HepG2 (cell line): Measurements from ENCODE around the gene TBC1D1. TPM values are rescaled to one million over a fixed set of nuclear protein-coding genes. Genes with fewer than 3 reads are reported as not detected.
A peak's percentile ranks its signal among the peaks of the same experiment; 100 is the strongest.

Experiments used
- AKNA ChIP-seq: sonication (generic); formaldehyde crosslinking; IDR thresholded peaks from 2 replicates; pipeline ENCODE4 v1.4.0; 2020; ENCODE audit warnings: missing genetic modification reagents, borderline replicate concordance
- BCL3 ChIP-seq: sonication (generic); formaldehyde crosslinking; IDR thresholded peaks from 2 replicates; pipeline ENCODE4 v1.5.1; 2020; ENCODE audit warnings: mild to moderate bottlenecking, missing genetic modification reagents, moderate library complexity
- CC2D1A ChIP-seq: sonication (generic); formaldehyde crosslinking; IDR thresholded peaks from 2 replicates; pipeline ENCODE4 v1.8.1; 2023; ENCODE audit warnings: mild to moderate bottlenecking, missing genetic modification reagents
- CENPBD1 ChIP-seq: sonication (generic); formaldehyde crosslinking; IDR thresholded peaks from 2 replicates; pipeline ENCODE4 v1.8.0; 2022; ENCODE audit warnings: missing genetic modification reagents, low read depth, mild to moderate bottlenecking, borderline replicate concordance
- FOXJ3 ChIP-seq: sonication (generic); formaldehyde crosslinking; IDR thresholded peaks from 2 replicates; pipeline ENCODE4 v1.4.0; 2020; ENCODE audit warnings: missing genetic modification reagents, mild to moderate bottlenecking, borderline replicate concordance
- IRF9 ChIP-seq: sonication (generic); formaldehyde crosslinking; IDR thresholded peaks from 2 replicates; pipeline ENCODE4 v1.8.0; 2022; ENCODE audit warnings: missing genetic modification reagents, mild to moderate bottlenecking, borderline replicate concordance
- MED8 ChIP-seq: sonication (generic); formaldehyde crosslinking; IDR thresholded peaks from 2 replicates; pipeline ENCODE4 v1.8.1; 2023; ENCODE audit warnings: mild to moderate bottlenecking, missing genetic modification reagents; ENCODE audit not compliant: insufficient replicate concordance
- NFYC ChIP-seq: IDR thresholded peaks from 2 replicates; pipeline ENCODE4 v1.6.1; 2016; ENCODE audit warnings: missing genetic modification reagents, missing compliant biosample characterization
- PRMT3 ChIP-seq: sonication (generic); formaldehyde crosslinking; IDR thresholded peaks from 2 replicates; pipeline ENCODE4 v1.8.1; 2022; ENCODE audit warnings: low read depth, mild to moderate bottlenecking, moderate library complexity, missing genetic modification reagents, borderline replicate concordance
- RARA ChIP-seq: IDR thresholded peaks from 2 replicates; pipeline ENCODE4 v1.6.1; 2016; ENCODE audit warnings: missing genetic modification reagents, missing compliant biosample characterization
- RERE ChIP-seq: IDR thresholded peaks from 2 replicates; pipeline ENCODE4 v1.6.1; 2016; ENCODE audit warnings: low read depth, missing genetic modification reagents, missing compliant biosample characterization
- SSRP1 ChIP-seq: IDR thresholded peaks from 2 replicates; pipeline ENCODE4 v1.6.1; 2016; ENCODE audit warnings: control low read depth
- ZNF292 ChIP-seq: sonication (generic); formaldehyde crosslinking; IDR thresholded peaks from 2 replicates; pipeline ENCODE4 v1.8.1; 2022; ENCODE audit warnings: mild to moderate bottlenecking, low read depth, missing genetic modification reagents, borderline replicate concordance
- ZNF639 ChIP-seq: conservative IDR thresholded peaks from 2 replicates; pipeline ENCODE4 v1.6.1; 2018; ENCODE audit warnings: missing genetic modification reagents
- ZSCAN25 ChIP-seq: sonication (generic); formaldehyde crosslinking; IDR thresholded peaks from 2 replicates; pipeline ENCODE4 v1.8.0; 2022; ENCODE audit warnings: mild to moderate bottlenecking, missing genetic modification reagents
- polyA plus RNA-seq, 8 experiments: library from polyadenylated mRNA; depleted of rRNA in 3 of 8; stranded (reverse) in 7 of 8; unstranded in 1 of 8; fragments of >200 nt; fragmentation: Illumina TruSeq in 4 of 8; extraction: Trizol in 4 of 8; gene quantifications; 2 replicates each; pipeline versions ENCODE4 v1.2.1 to v1.2.3, GENCODE V29; 2011 to 2016; ENCODE audit warnings: low read depth in 4 of 8, missing spikeins in 1 of 8, mixed read lengths in 1 of 8; ENCODE audit not compliant: insufficient read depth in 1 of 8
- total RNA-seq, 5 experiments: library from RNA; depleted of rRNA; stranded (reverse); fragments of >200 nt; fragmentation: Illumina TruSeq; extraction: Trizol; gene quantifications; 2 replicates each; pipeline ENCODE4 v1.2.3, GENCODE V29; 2016; ENCODE audit warnings: low read depth in 1 of 5

The TBC1D1 gene
- total and polyA plus RNA-seq, 2 of the 13 experiments (the other 11 are each of a cell fraction or from before 2014, with no cell fraction given) = 37.3 to 62.8 TPM

GRCh38 chr4:38109896-38110295, 219.0 kb downstream of the TBC1D1 start (continued):
- TF ChIP-seq IRF9 (CRISPR knock-in tag) (no peak), FOXJ3 (peak; percentile 54; the same call in 1 of the 2 replicates), NFYC (CRISPR knock-in tag) (no peak), ZSCAN25 (CRISPR knock-in tag) (no peak), ZNF639 (CRISPR knock-in tag) (no peak), BCL3 (no peak), AKNA (no peak), SSRP1 (CRISPR knock-in tag) (no peak), RERE (CRISPR knock-in tag) (no peak), ZNF292 (CRISPR knock-in tag) (peak; percentile 72; the same call in 1 of the 2 replicates), RARA (peak; percentile 50; the same call in 1 of the 2 replicates), PRMT3 (no peak), MED8 (no peak), CENPBD1 (CRISPR knock-in tag) (no peak), CC2D1A (CRISPR knock-in tag) (no peak)
